GM19395 (cell line): ENCODE measurements around the gene IL31RA.

ENCODE experiments used
- ATAC-seq: cut with Tn5 transposase; IDR thresholded peaks from one replicate; pipeline ENCODE4 v1.9.1; 2021; ENCODE audit warnings: mild to moderate bottlenecking, moderate library complexity; ENCODE audit not compliant: unreplicated experiment

The IL31RA gene

GRCh38 chr5:55900068-55900467 is 48.9 kb downstream of the IL31RA start:
- no peak for ATAC-seq

GRCh38 chr5:55900776-55901175 is 49.6 kb downstream of the IL31RA start:
- no peak for ATAC-seq

GRCh38 chr5:55902696-55903095 is 51.5 kb downstream of the IL31RA start:
- no peak for ATAC-seq

GRCh38 chr5:55903121-55903701 is 52.1 kb downstream of the IL31RA start:
- ATAC-seq: peak; percentile 86

GRCh38 chr5:55904152-55904551 is 53.0 kb downstream of the IL31RA start:
- ATAC-seq: no peak

GRCh38 chr5:55905251-55905650 is 54.1 kb downstream of the IL31RA start:
- no peak for ATAC-seq

- ATAC-seq: no peak
Measured at GRCh38 chr5:55907927-55908326, 56.8 kb downstream of the IL31RA start.

- ATAC-seq: no peak
Measured at GRCh38 chr5:55908804-55909203, 57.6 kb downstream of the IL31RA start.

GRCh38 chr5:55911784-55912653 is 60.9 kb downstream of the IL31RA start:
- ATAC-seq: no peak

GRCh38 chr5:55913466-55914413 is 62.6 kb downstream of the IL31RA start:
- peak; percentile 95 for ATAC-seq

GRCh38 chr5:55914971-55915370 is 63.8 kb downstream of the IL31RA start:
- no peak for ATAC-seq

GRCh38 chr5:55915783-55916182 is 64.6 kb downstream of the IL31RA start:
- ATAC-seq: no peak

- ATAC-seq: no peak
Measured at GRCh38 chr5:55916986-55917385, 65.8 kb downstream of the IL31RA start.

GRCh38 chr5:55917402-55918086 is 66.4 kb downstream of the IL31RA start:
- ATAC-seq: no peak

GRCh38 chr5:55918087-55919035 is 67.2 kb downstream of the IL31RA start:
- ATAC-seq: no peak

GRCh38 chr5:55919625-55920024 is 68.5 kb downstream of the IL31RA start:
- ATAC-seq: peak; percentile 50

- ATAC-seq: no peak
Measured at GRCh38 chr5:55920784-55921183, 69.6 kb downstream of the IL31RA start.

- ATAC-seq: no peak
Measured at GRCh38 chr5:55921617-55922016, 70.5 kb downstream of the IL31RA start.

- ATAC-seq: no peak
Measured at GRCh38 chr5:55923177-55923771, 72.1 kb downstream of the IL31RA start.
